ENCODE data around the gene GATAD2B. TPM values are rescaled to one million over a fixed set of nuclear protein-coding genes. Genes with fewer than 3 reads are reported as not detected.

Gene GATAD2B
- total RNA-seq, 4 donors from 2014 or later, result 16.7 to 28.1 (median 20.2) TPM

- H3K27me3 ChIP-seq, result no peaks in the 10 kb centered on the region
- no peaks in the 10 kb centered on the region for H3K9me3 ChIP-seq
- WGBS, 2 donors (ENCODE audit: low coverage in 1 of 2), result 10 to 60% methylated on average over 3 to 12 of the region's 12 CpGs
- peaks cover 0 to 15% (median 11%) of the 10 kb centered on the region in 4 donors for H3K4me1 ChIP-seq
- no peak for TF ChIP-seq POLR2A (IDR thresholded peaks at IDR 0.05)
- peak in 1 of 5 experiments; percentile 7 for TF ChIP-seq CTCF (IDR thresholded peaks at IDR 0.05)
- H3K4me3 ChIP-seq, result peak overlapping the region; percentile 79 to 97 (median 92)
- intact Hi-C loops (cut with DNase I; ENCODE audit: low total_unique reads), result no loop called here
- peaks cover 0 to 23% (median 10%) of the 10 kb centered on the region in 4 donors for H3K36me3 ChIP-seq
- peak overlapping the region; percentile 97 to 99 (median 99) for H3K27ac ChIP-seq
- DNase-seq, result peak; percentile 65
- in situ Hi-C loops (cut with MboI; ENCODE audit: low pct_ligation_motif_present in 1 of 4, low pct_unique_long_range_greater_than_20kb in 1 of 4, low sequenced_read_pairs in 3 of 4), result loop anchor here in 2 of 4 donors (25.0 kb wide), 1 partner anchor 133 kb away; no protein-coding TSS in a partner anchor
Observed at GRCh38 chr1:153945131-153945794, 22.5 kb upstream of the GATAD2B start.

GRCh38 chr1:153944827-153945117, 22.0 kb upstream of the GATAD2B start:
- Histone ChIP-seq H3K27ac (peak overlapping the region; percentile 97 to 99 (median 99)), H3K27me3 (no peaks in the 10 kb centered on the region), H3K4me3 (peak overlapping the region in 2 of 4 donors; percentile 91 to 97), H3K36me3 (peaks cover 0 to 18% (median 8%) of the 10 kb centered on the region in 4 donors), H3K9me3 (no peaks in the 10 kb centered on the region), H3K4me1 (peaks cover 0 to 15% (median 11%) of the 10 kb centered on the region in 4 donors)
- in situ Hi-C loops (cut with MboI; ENCODE audit: low pct_ligation_motif_present in 1 of 4, low pct_unique_long_range_greater_than_20kb in 1 of 4, low sequenced_read_pairs in 3 of 4), result loop anchor here in 2 of 4 donors (25.0 kb wide), 1 partner anchor 132 kb away; no protein-coding TSS in a partner anchor
- no peak for DNase-seq
- intact Hi-C loops (cut with DNase I; ENCODE audit: low total_unique reads), result no loop called here
- TF ChIP-seq EP300 (IDR thresholded peaks at IDR 0.05; ENCODE audit: low read depth) (no peak), POLR2AphosphoS5 (IDR thresholded peaks at IDR 0.05) (no peak), POLR2A (IDR thresholded peaks at IDR 0.05) (no peak), CTCF (IDR thresholded peaks at IDR 0.05) (no peak)
- 43 to 64% methylated on average over 2 to 3 of the region's 3 CpGs for WGBS, 2 donors (ENCODE audit: low coverage in 1 of 2)

GRCh38 chr1:153944005-153944826, 21.4 kb upstream of the GATAD2B start:
- Histone ChIP-seq H3K4me3 (peak overlapping the region in 1 of 4 donors; percentile 91), H3K4me1 (peaks cover 0 to 15% (median 11%) of the 10 kb centered on the region in 4 donors), H3K27ac (peak overlapping the region; percentile 97 to 99 (median 99)), H3K9me3 (no peaks in the 10 kb centered on the region), H3K36me3 (peaks cover 0 to 15% (median 6%) of the 10 kb centered on the region in 4 donors), H3K27me3 (no peaks in the 10 kb centered on the region)
- intact Hi-C loops (cut with DNase I; ENCODE audit: low total_unique reads) (no loop called here), in situ Hi-C loops (cut with MboI; ENCODE audit: low pct_ligation_motif_present in 1 of 4, low pct_unique_long_range_greater_than_20kb in 1 of 4, low sequenced_read_pairs in 3 of 4) (loop anchor here in 2 of 4 donors (25.0 kb wide), 1 partner anchor 132 kb away; no protein-coding TSS in a partner anchor)
- TF ChIP-seq POLR2A (IDR thresholded peaks at IDR 0.05) (no peak), EP300 (IDR thresholded peaks at IDR 0.05; ENCODE audit: low read depth) (no peak), CTCF (IDR thresholded peaks at IDR 0.05) (no peak), POLR2AphosphoS5 (IDR thresholded peaks at IDR 0.05) (no peak)
- 85% methylated on average over 15 of the region's 15 CpGs; no CpG with 5 or more reads in 1 of the 2 donors for WGBS, 2 donors (ENCODE audit: low coverage in 1 of 2)
- DNase-seq, result no peak
